Thymus (tissue), 11 donors: ENCODE results near the gene AP1M1. TPM values are rescaled to one million over a fixed set of nuclear protein-coding genes. Genes with fewer than 3 reads are reported as not detected.

ENCODE experiments used
- DNase-seq, 9 donors: peaks; one replicate each; pipeline ENCODE4 v3.0.0-alpha.2; 2013; ENCODE audit warnings: low spot score in 9 of 9, low read depth in 6 of 9, missing footprints in 1 of 9
- H3K27ac ChIP-seq, 2 donors: one replicate each; pipeline ENCODE4 v1.5.1; 2013; ENCODE audit warnings: control low read depth in 1 of 2, low read depth in 1 of 2, low read length in 1 of 2, mild to moderate bottlenecking in 1 of 2, moderate library complexity in 1 of 2
- H3K27me3 ChIP-seq, 2 donors: one replicate each; pipeline ENCODE4 v1.5.1; 2013; ENCODE audit warnings: low read length in 1 of 2; ENCODE audit not compliant: control insufficient read depth in 2 of 2, insufficient read depth in 1 of 2
- H3K36me3 ChIP-seq, 2 donors: one replicate each; pipeline ENCODE4 v1.5.1; 2013; ENCODE audit warnings: low read length in 1 of 2, mild to moderate bottlenecking in 1 of 2, moderate library complexity in 1 of 2; ENCODE audit not compliant: control insufficient read depth in 2 of 2, insufficient read depth in 2 of 2
- H3K4me1 ChIP-seq, 2 donors: one replicate each; pipeline ENCODE4 v1.5.1; 2013; ENCODE audit warnings: low read length in 2 of 2; ENCODE audit not compliant: control insufficient read depth in 2 of 2, insufficient read depth in 2 of 2
- H3K4me3 ChIP-seq, 2 donors: one replicate each; pipeline ENCODE4 v1.5.1; 2013; ENCODE audit warnings: low read length in 2 of 2, control low read depth in 1 of 2, mild to moderate bottlenecking in 1 of 2
- H3K9me3 ChIP-seq, 2 donors: one replicate each; pipeline ENCODE4 v1.5.1; 2013; ENCODE audit warnings: low read length in 1 of 2, mild to moderate bottlenecking in 1 of 2; ENCODE audit not compliant: control insufficient read depth in 2 of 2, insufficient read depth in 1 of 2
- WGBS: extraction: QIAGEN DNeasy Blood & Tissue Kit; methylation state at CpG from one replicate; pipeline ENCODE4 v1.1.7; 2013; 5-methylcytosine and 5-hydroxymethylcytosine counted together
- polyA plus RNA-seq: library from polyadenylated mRNA; stranded (reverse); fragments of 200-250 nt; gene quantifications from one replicate; pipeline ENCODE4 v1.2.3, GENCODE V29; 2013
- total RNA-seq: library from RNA; stranded (reverse); fragments of 120-200 nt; gene quantifications from one replicate; pipeline ENCODE4 v1.2.4, GENCODE V29; 2013
- donor health status: healthy.

AP1M1 gene
- total and polyA plus RNA-seq, 2 donors: 36.9 to 38.4 TPM

- Histone ChIP-seq H3K27me3 (no peaks in the 10 kb centered on the region), H3K4me1 (no peaks in the 10 kb centered on the region), H3K4me3 (no peak overlapping the region), H3K36me3 (peaks cover 5% of the 10 kb centered on the region in 2 donors), H3K27ac (no peak overlapping the region), H3K9me3 (no peaks in the 10 kb centered on the region)
- WGBS: 98% methylated on average over 5 of the region's 5 CpGs
- no peak for DNase-seq
Measured at GRCh38 chr19:16159655-16160054, 38.1 kb upstream of the AP1M1 start.

GRCh38 chr19:16160445-16160942, 37.2 kb upstream of the AP1M1 start:
- Histone ChIP-seq H3K27me3 (no peaks in the 10 kb centered on the region), H3K4me3 (no peak overlapping the region), H3K36me3 (peaks cover 3% of the 10 kb centered on the region in 2 donors), H3K9me3 (no peaks in the 10 kb centered on the region), H3K4me1 (no peaks in the 10 kb centered on the region), H3K27ac (no peak overlapping the region)
- 93% methylated on average over 6 of the region's 6 CpGs for WGBS
- DNase-seq: no peak

GRCh38 chr19:16160943-16161560, 36.7 kb upstream of the AP1M1 start:
- DNase-seq: no peak
- Histone ChIP-seq H3K4me3 (no peak overlapping the region), H3K9me3 (no peaks in the 10 kb centered on the region), H3K4me1 (no peaks in the 10 kb centered on the region), H3K27ac (no peak overlapping the region), H3K27me3 (no peaks in the 10 kb centered on the region), H3K36me3 (peaks cover 3% of the 10 kb centered on the region in 2 donors)
- WGBS: 90% methylated on average over 14 of the region's 14 CpGs

GRCh38 chr19:16161840-16162239, 35.9 kb upstream of the AP1M1 start:
- DNase-seq: no peak
- no peaks in the 10 kb centered on the region for H3K4me1 ChIP-seq
- 93% methylated on average over 3 of the region's 3 CpGs for WGBS
- no peak overlapping the region for H3K4me3 ChIP-seq
- H3K27me3 ChIP-seq: no peaks in the 10 kb centered on the region
- no peaks in the 10 kb centered on the region for H3K9me3 ChIP-seq
- no peak overlapping the region for H3K27ac ChIP-seq
- peaks cover 0 to 3% of the 10 kb centered on the region in 2 donors for H3K36me3 ChIP-seq

GRCh38 chr19:16164222-16164890, 33.4 kb upstream of the AP1M1 start:
- Histone ChIP-seq H3K36me3 (no peaks in the 10 kb centered on the region), H3K27ac (no peak overlapping the region), H3K9me3 (peaks cover 0 to 4% of the 10 kb centered on the region in 2 donors), H3K4me3 (no peak overlapping the region), H3K4me1 (peaks cover 0 to 3% of the 10 kb centered on the region in 2 donors), H3K27me3 (no peaks in the 10 kb centered on the region)
- 96% methylated on average over 13 of the region's 13 CpGs for WGBS
- no peak for DNase-seq

GRCh38 chr19:16166417-16166816, 31.3 kb upstream of the AP1M1 start:
- 98% methylated on average over 1 of the region's 1 CpG for WGBS
- Histone ChIP-seq H3K27ac (no peak overlapping the region), H3K4me3 (no peak overlapping the region), H3K27me3 (no peaks in the 10 kb centered on the region), H3K36me3 (no peaks in the 10 kb centered on the region), H3K9me3 (peaks cover 0 to 4% of the 10 kb centered on the region in 2 donors), H3K4me1 (peaks cover 0 to 3% of the 10 kb centered on the region in 2 donors)
- DNase-seq: no peak

- Histone ChIP-seq H3K27ac (no peak overlapping the region), H3K9me3 (peaks cover 0 to 4% of the 10 kb centered on the region in 2 donors), H3K27me3 (no peaks in the 10 kb centered on the region), H3K4me1 (peaks cover 0 to 3% of the 10 kb centered on the region in 2 donors), H3K36me3 (no peaks in the 10 kb centered on the region), H3K4me3 (no peak overlapping the region)
- 96% methylated on average over 5 of the region's 5 CpGs for WGBS
- no peak for DNase-seq
Measured at GRCh38 chr19:16167055-16167454, 30.7 kb upstream of the AP1M1 start.

- H3K4me1 ChIP-seq: peaks cover 0 to 3% of the 10 kb centered on the region in 2 donors
- DNase-seq: peak in 1 of 9 donors; percentile 21
- H3K27ac ChIP-seq: no peak overlapping the region
- H3K36me3 ChIP-seq: no peaks in the 10 kb centered on the region
- H3K27me3 ChIP-seq: no peaks in the 10 kb centered on the region
- 25% methylated on average over 2 of the region's 2 CpGs for WGBS
- H3K4me3 ChIP-seq: no peak overlapping the region
- H3K9me3 ChIP-seq: peaks cover 0 to 4% of the 10 kb centered on the region in 2 donors
Measured at GRCh38 chr19:16168465-16169081, 29.1 kb upstream of the AP1M1 start.

GRCh38 chr19:16170134-16170533, 27.6 kb upstream of the AP1M1 start:
- Histone ChIP-seq H3K4me3 (no peak overlapping the region), H3K27me3 (no peaks in the 10 kb centered on the region), H3K36me3 (no peaks in the 10 kb centered on the region), H3K4me1 (peaks cover 0 to 3% of the 10 kb centered on the region in 2 donors), H3K27ac (no peak overlapping the region), H3K9me3 (peaks cover 0 to 7% of the 10 kb centered on the region in 2 donors)
- no peak for DNase-seq
- 97% methylated on average over 1 of the region's 1 CpG for WGBS
